Activated CD4-positive, alpha-beta T cell treated with anti-CD3 and anti-CD28 coated beads for 36 hours (primary cell): Measurements from ENCODE around the gene CRLF1. TPM values are rescaled to one million over a fixed set of nuclear protein-coding genes. Genes with fewer than 3 reads are reported as not detected.

ENCODE experiments used
- ATAC-seq: fragments of 200-7000 bp; cut with Tn5 transposase; one replicate; pipeline ENCODE4 v1.10.0; 2021; ENCODE audit warnings: mild to moderate bottlenecking, moderate library complexity
- CTCF ChIA-PET: fragments of 350-600 bp; sonication (Branson Sonifier 250); formaldehyde crosslinking; loops from one replicate; lab custom pipeline; 2021; ENCODE audit warnings: antibody characterized with exemption; lab: Charles Lee
- POLR2A ChIA-PET: fragments of 350-600 bp; sonication (Branson Sonifier 250); formaldehyde crosslinking; loops from one replicate; lab custom pipeline; 2021; ENCODE audit warnings: antibody characterized with exemption, inconsistent platforms; lab: Charles Lee
- DNase-seq: peaks from one replicate; pipeline ENCODE4 v3.0.0-alpha.2; 2020
- H3K27ac Mint-ChIP-seq: one replicate; pipeline ENCODE4 v1.8.0; 2021; ENCODE audit warnings: mixed read lengths
- H3K27me3 Mint-ChIP-seq: one replicate; pipeline ENCODE4 v1.8.0; 2021; ENCODE audit warnings: mixed read lengths
- H3K36me3 Mint-ChIP-seq: one replicate; pipeline ENCODE4 v1.8.0; 2021; ENCODE audit warnings: low read depth, mixed read lengths
- H3K4me1 Mint-ChIP-seq: one replicate; pipeline ENCODE4 v1.8.0; 2021; ENCODE audit warnings: mixed read lengths
- H3K4me3 Mint-ChIP-seq: one replicate; pipeline ENCODE4 v1.8.0; 2021; ENCODE audit warnings: mild to moderate bottlenecking, moderate library complexity, mixed read lengths
- H3K9me3 Mint-ChIP-seq: one replicate; pipeline ENCODE4 v1.8.0; 2021; ENCODE audit warnings: low read depth, mixed read lengths
- intact Hi-C, 2 experiments: fragments of 100-400 bp; cut with DNase I in 1 of 2; cut with micrococcal nuclease in 1 of 2; formaldehyde crosslinking; loops; one replicate each; pipeline versions ENCODE4 v1.14.2 to v1.15.1; 2022 to 2024; cut with DNase I, micrococcal nuclease
- total RNA-seq, 2 experiments: library from RNA; stranded (reverse); gene quantifications; one replicate each; pipeline ENCODE4 v1.2.3, GENCODE V29; 2021

Gene CRLF1
- total RNA-seq, 2 experiments from 2014 or later: not detected

DNA sequence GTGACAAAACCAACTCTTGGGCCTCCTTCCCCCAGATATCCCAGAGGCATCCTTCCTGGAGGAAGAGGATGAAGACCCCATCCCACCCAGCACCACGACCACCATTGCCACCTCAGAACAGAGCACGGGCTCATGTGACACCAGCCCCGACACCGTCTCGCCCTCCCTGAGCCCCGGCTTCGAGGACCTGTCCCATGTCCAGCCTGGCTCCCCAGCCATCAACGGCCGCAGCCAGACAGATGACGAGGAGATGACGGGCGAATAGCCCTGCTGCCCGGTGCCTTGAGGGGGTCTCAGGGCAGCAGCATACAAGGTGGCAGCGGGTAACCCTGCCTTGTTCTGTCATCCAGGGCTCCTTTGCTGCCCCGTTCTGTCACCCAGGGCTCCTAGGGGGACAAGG is 38.2 kb downstream of the CRLF1 start:
- peaks cover 57% of the 10 kb centered on the region for H3K36me3 Mint-ChIP-seq
- H3K27me3 Mint-ChIP-seq: no peaks in the 10 kb centered on the region
- DNase-seq (no peak), ATAC-seq (no peak)
- ChIA-PET CTCF (interaction anchor here (1.6 kb wide), 1 partner anchor 47 kb away, joined by 3 read pairs; no protein-coding TSS in a partner anchor), POLR2A (interaction anchor here (0.6 kb wide), 2 partner anchors 46 to 273 kb away, joined by 4 to 5 read pairs; no protein-coding TSS in a partner anchor)
- H3K4me3 Mint-ChIP-seq: no peak overlapping the region
- H3K9me3 Mint-ChIP-seq: no peaks in the 10 kb centered on the region
- H3K27ac Mint-ChIP-seq: no peak overlapping the region
- peaks cover 14% of the 10 kb centered on the region for H3K4me1 Mint-ChIP-seq
- intact Hi-C loops: no loop called here

DNA sequence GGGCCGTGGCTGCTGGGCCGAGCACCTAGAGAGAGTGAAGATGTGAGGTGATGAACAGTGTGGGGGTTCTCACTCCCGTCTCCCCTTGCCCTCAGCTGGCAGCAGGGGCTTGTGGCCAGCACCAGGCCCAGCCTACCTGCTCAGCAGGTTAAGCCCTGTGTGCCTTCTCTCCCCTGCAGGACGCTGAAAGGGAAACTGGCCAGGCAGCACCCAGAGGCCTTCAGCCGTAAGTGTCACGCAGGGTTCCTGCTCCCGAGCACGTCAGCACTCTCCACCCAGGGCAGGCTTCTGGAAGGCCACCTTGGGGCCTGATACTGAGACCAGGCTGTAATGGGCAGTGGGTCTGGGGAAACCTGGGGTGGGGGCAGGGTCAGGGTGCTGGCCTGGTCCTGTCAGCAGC is 39.6 kb downstream of the CRLF1 start:
- peaks cover 3% of the 10 kb centered on the region for H3K4me1 Mint-ChIP-seq
- DNase-seq: no peak
- no peak overlapping the region for H3K27ac Mint-ChIP-seq
- H3K4me3 Mint-ChIP-seq: no peak overlapping the region
- intact Hi-C loops: loop anchor here in 1 of 2 experiments (1.0 kb wide), 1 partner anchor 8 kb away; no protein-coding TSS in a partner anchor
- H3K27me3 Mint-ChIP-seq: no peaks in the 10 kb centered on the region
- ChIA-PET POLR2A (no interaction called here), CTCF (no interaction called here)
- ATAC-seq: no peak
- no peaks in the 10 kb centered on the region for H3K9me3 Mint-ChIP-seq
- H3K36me3 Mint-ChIP-seq: peaks cover 51% of the 10 kb centered on the region

DNA sequence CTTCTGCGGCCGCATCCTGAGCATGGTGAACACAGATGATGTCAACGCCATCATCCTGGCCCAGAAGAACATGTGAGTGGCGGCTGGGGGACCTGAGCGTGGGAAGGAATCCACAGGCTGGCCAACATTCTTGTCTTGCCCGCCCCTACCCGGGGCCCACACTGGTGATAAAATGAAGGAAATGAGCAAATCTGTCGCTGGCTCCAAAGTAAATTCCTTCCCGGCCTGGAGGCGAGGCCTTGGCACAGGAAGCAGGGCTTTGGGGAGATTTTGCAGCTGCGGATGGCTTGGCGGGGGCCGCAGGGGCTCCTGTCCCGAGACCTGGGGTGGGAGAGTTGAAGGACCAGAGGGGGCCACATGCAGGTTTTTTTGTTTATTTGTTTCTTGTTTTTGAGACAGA is 44.5 kb downstream of the CRLF1 start:
- peaks cover 33% of the 10 kb centered on the region for H3K36me3 Mint-ChIP-seq
- DNase-seq: no peak
- peaks cover 20% of the 10 kb centered on the region for H3K4me1 Mint-ChIP-seq
- POLR2A ChIA-PET: no interaction called here
- H3K4me3 Mint-ChIP-seq: no peak overlapping the region
- H3K27me3 Mint-ChIP-seq: no peaks in the 10 kb centered on the region
- no peaks in the 10 kb centered on the region for H3K9me3 Mint-ChIP-seq
- intact Hi-C loops: no loop called here
- no peak overlapping the region for H3K27ac Mint-ChIP-seq
- CTCF ChIA-PET: interaction anchor here (2.2 kb wide), 1 partner anchor 42 kb away, joined by 5 read pairs; no protein-coding TSS in a partner anchor
- ATAC-seq: no peak

DNA sequence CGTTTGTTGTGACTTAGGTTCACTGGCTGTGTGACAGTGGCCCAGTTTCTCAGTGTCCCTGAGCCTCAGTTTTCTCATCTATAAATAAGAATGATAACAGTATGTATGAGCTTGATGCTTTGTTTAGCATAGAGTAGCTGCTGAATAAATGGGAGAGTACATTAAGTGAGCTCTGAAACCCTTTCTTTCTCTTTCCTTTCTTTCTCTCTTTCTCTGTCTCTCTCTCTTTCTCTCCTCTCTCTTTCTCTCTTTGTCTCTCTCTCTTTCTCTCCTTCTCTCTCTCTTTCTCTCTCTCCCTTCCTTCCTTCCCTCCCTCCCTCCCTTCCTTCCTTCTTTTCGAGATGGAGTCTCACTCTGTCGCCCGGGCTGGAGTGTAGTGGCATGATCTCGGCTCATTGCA is 46.9 kb downstream of the CRLF1 start:
- ATAC-seq (no peak), DNase-seq (no peak)
- peak overlapping the region; percentile 92 for H3K27ac Mint-ChIP-seq
- intact Hi-C loops: loop anchor here in 1 of 2 experiments (1.0 kb wide), 1 partner anchor 8 kb away; no protein-coding TSS in a partner anchor
- H3K4me1 Mint-ChIP-seq: peaks cover 20% of the 10 kb centered on the region
- ChIA-PET CTCF (interaction anchor here (0.6 to 3.0 kb wide), 5 partner anchors 12 to 602 kb away, joined by 3 to 17 read pairs (median 3); partner anchors contain the start of genes REX1BD and UBA52), POLR2A (interaction anchor here (0.6 kb wide), 2 partner anchors 29 to 42 kb away, joined by 3 to 8 read pairs; partner anchors contain the start of gene REX1BD)
- H3K9me3 Mint-ChIP-seq: no peaks in the 10 kb centered on the region
- H3K4me3 Mint-ChIP-seq: peak overlapping the region; percentile 91
- peaks cover 26% of the 10 kb centered on the region for H3K36me3 Mint-ChIP-seq
- H3K27me3 Mint-ChIP-seq: no peaks in the 10 kb centered on the region

DNA sequence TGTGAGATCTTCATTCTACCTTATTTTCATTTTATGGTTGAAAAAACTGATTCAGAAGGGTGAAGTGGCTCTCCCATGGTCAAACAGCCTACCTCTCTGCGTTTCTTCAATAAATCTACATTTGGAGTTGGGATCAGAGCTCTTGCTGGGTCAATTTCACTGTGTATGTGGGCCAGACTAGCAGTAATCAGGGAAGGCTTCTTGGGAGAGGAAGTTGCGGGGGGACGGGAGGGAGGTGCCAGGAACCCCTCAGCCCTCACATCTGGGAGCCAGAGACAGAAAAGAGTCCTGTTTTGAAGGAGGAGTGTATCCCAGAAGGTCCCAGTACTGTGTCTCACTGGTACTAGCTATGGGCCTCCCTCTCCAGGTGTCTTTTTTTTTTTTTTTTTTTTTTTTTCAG is 48.0 kb downstream of the CRLF1 start:
- Mint-ChIP-seq H3K9me3 (no peaks in the 10 kb centered on the region), H3K4me3 (peak overlapping the region; percentile 91), H3K36me3 (peaks cover 19% of the 10 kb centered on the region), H3K27me3 (no peaks in the 10 kb centered on the region), H3K4me1 (peaks cover 20% of the 10 kb centered on the region), H3K27ac (peak overlapping the region; percentile 92)
- intact Hi-C loops: loop anchor here in 1 of 2 experiments (1.0 kb wide), 1 partner anchor 9 kb away; no protein-coding TSS in a partner anchor
- ChIA-PET POLR2A (interaction anchor here (0.6 to 2.4 kb wide), 5 partner anchors 13 to 357 kb away, joined by 3 to 23 read pairs (median 11); partner anchors contain the start of genes ELL, REX1BD and UBA52), CTCF (interaction anchor here (1.1 to 4.6 kb wide), 7 partner anchors 13 to 39 kb away, joined by 3 to 22 read pairs (median 6); partner anchors contain the start of genes REX1BD and UBA52)
- no peak for ATAC-seq
- no peak for DNase-seq

DNA sequence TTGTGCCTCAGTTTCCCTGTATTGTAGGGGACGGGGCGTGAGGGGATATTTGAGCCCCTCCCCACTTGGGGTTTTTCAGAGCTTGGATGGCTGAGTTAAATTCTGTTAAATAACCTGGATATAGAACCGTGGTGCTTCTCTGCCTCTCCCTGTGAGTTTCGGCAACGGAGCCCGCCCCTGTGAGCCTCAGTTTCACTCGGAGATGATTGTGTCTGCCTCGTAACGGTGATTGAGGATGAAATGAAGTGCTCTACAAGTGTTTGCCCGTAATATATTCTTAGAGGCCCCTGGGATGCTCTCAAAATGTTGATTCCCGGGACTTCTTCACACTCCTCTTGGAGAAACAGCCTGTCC is 48.4 kb downstream of the CRLF1 start:
- Mint-ChIP-seq H3K4me1 (peaks cover 20% of the 10 kb centered on the region), H3K27me3 (no peaks in the 10 kb centered on the region), H3K4me3 (peak overlapping the region; percentile 91), H3K27ac (peak overlapping the region; percentile 92), H3K9me3 (no peaks in the 10 kb centered on the region), H3K36me3 (peaks cover 17% of the 10 kb centered on the region)
- ChIA-PET CTCF (interaction anchor here (0.9 to 4.6 kb wide), 8 partner anchors 13 to 107 kb away, joined by 3 to 22 read pairs (median 6); partner anchors contain the start of genes REX1BD and UBA52), POLR2A (interaction anchor here (0.6 to 2.4 kb wide), 6 partner anchors 13 to 358 kb away, joined by 3 to 23 read pairs (median 8); partner anchors contain the start of genes ELL, FKBP8, REX1BD and UBA52)
- intact Hi-C loops: no loop called here
- ATAC-seq (no peak), DNase-seq (peak; percentile 32)

DNA sequence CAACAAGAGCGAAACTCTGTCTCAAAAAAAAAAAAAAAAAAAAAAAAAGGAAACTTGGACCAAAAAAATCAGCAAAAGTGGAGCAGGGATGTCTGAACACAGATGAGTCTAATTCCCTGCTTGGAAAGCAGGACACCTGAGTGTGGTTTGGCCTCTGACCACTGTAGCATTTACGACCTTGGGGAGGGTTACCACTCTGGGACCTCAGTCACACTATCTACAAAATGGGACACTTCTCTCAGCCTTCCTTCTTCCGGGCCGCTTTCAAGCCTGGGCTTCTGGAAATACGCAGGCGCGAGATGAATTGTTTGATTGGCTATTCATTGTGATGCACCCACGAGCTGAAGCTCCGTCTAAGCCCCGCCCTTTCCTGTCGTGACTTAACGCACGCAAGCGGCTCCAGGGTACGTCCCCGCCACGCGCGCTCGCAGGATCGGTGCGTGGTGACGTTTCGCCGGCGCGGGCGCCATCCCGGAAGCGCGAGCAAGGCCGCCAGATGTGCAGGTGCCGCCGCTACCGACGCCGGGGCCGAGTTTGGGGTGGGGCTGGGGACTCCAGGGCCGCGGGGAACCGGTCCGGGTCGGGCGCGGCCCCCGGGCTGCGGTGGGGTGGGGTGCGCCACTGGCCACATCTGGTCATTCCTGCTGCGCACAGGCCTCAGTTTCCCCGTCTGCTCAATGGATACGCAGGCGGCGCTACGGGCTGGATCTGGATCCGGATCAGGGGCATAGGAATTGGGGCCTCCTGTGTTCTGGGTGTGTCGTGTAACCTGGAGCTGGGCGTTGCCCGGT is 49.0 kb downstream of the CRLF1 start, which contains the start of gene KXD1:
Gene KXD1 (plus strand): TSS at position 460 of the 791 bp plus-strand sequence. CDS start 4,187 bp downstream, outside the sequence.
- H3K4me3 Mint-ChIP-seq: peak within 1 kb of the TSS; percentile 91
- no peaks in the 10 kb centered on the region for H3K9me3 Mint-ChIP-seq
- H3K27me3 Mint-ChIP-seq: no peaks in the 10 kb centered on the region
- ATAC-seq (peak; percentile 99), DNase-seq (peak; percentile 99)
- intact Hi-C loops: loop anchor here (1.0 to 2.0 kb wide), 10 partner anchors 13 to 506 kb away; partner anchors contain the start of genes ELL (in 2 of the 2), UBA52 (in 2 of the 2), ARMC6 (in 1 of the 2) and COPE (in 1 of the 2)
- POLR2A ChIA-PET: interaction anchor here (0.6 to 2.4 kb wide), 5 partner anchors 14 to 140 kb away, joined by 3 to 23 read pairs (median 11); partner anchors contain the start of genes ELL, FKBP8, REX1BD and UBA52
- CTCF ChIA-PET: interaction anchor here (0.9 to 4.6 kb wide), 8 partner anchors 13 to 107 kb away, joined by 3 to 22 read pairs (median 6); partner anchors contain the start of genes REX1BD and UBA52
- peaks cover 20% of the 10 kb centered on the region for H3K4me1 Mint-ChIP-seq
- H3K36me3 Mint-ChIP-seq: peaks cover 12% of the 10 kb centered on the region
- peak within 1 kb of the TSS; percentile 95 for H3K27ac Mint-ChIP-seq

DNA sequence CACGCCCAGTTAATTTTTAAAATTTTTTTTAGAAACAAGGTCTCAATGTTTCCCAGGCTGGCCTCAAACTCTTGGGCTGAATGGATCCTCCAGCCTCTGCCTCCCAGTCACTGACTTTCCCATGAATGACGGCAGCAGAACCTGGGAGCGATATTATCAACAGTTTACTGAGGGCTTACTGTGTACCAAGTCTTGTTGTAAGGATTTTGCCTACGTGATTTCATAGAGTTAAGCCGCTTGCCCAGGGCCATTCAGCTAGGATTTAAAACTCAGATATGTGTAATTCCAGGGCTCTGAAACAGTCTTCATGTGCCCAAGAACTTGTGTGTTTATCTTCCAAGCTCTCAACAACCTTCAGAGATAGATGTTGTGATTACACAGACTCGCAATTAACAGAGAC is 55.0 kb downstream of the CRLF1 start:
- intact Hi-C loops: no loop called here
- Mint-ChIP-seq H3K4me3 (no peak overlapping the region), H3K9me3 (no peaks in the 10 kb centered on the region), H3K27me3 (no peaks in the 10 kb centered on the region), H3K36me3 (no peaks in the 10 kb centered on the region), H3K27ac (no peak overlapping the region), H3K4me1 (no peaks in the 10 kb centered on the region)
- CTCF ChIA-PET: interaction anchor here (1.0 to 2.3 kb wide), 3 partner anchors 23 to 32 kb away, joined by 3 to 5 read pairs (median 3); no protein-coding TSS in a partner anchor
- DNase-seq: no peak
- ATAC-seq: no peak
- POLR2A ChIA-PET: no interaction called here

DNA sequence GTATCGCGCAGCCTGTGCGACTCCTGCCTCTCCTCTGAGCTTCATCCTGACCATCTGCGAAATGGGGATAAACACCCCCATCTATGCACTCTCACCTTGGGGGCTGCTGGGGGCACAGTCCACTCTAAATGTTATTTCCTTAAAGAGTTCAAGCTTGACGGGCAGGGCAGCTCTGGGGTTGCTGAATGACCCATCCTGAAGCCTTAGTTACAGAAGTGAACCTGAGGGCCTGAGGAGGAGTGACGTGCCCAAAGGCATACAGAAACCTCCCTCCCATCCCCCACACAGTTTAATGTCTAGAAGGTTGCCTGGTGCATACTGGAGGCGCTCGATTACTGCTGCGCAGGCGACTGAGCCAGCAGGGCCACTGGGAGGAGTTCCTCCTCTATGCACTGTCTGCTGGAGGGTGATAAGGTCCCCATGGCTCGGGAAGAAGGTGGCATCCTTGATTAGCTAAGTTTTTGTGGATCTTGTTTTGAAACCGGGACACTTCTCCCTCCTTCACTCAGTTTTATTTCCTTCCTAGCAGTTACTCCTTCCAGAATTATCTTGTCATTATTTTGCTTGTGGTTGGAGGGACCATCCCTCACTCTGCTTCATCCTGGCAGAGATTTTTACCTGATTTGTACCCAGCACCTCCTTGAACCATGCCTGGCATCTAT is 62.7 kb downstream of the CRLF1 start:
- H3K4me1 Mint-ChIP-seq: peaks cover 25% of the 10 kb centered on the region
- ChIA-PET POLR2A (interaction anchor here (0.6 to 1.4 kb wide), 4 partner anchors 13 to 63 kb away, joined by 3 to 6 read pairs (median 4); partner anchors contain the start of genes ELL and KXD1), CTCF (interaction anchor here (0.6 to 1.8 kb wide), 6 partner anchors 13 to 666 kb away, joined by 3 to 22 read pairs (median 4); partner anchors contain the start of genes KXD1, REX1BD and UBA52)
- peak; percentile 92 for DNase-seq
- no peaks in the 10 kb centered on the region for H3K9me3 Mint-ChIP-seq
- no peaks in the 10 kb centered on the region for H3K27me3 Mint-ChIP-seq
- peaks cover 14% of the 10 kb centered on the region for H3K36me3 Mint-ChIP-seq
- intact Hi-C loops: loop anchor here (1.0 to 5.0 kb wide), 9 partner anchors 13 to 489 kb away; partner anchors contain the start of genes ELL (in 2 of the 2), KXD1 (in 2 of the 2), UBA52 (in 2 of the 2) and ARMC6 (in 1 of the 2)
- H3K4me3 Mint-ChIP-seq: peak overlapping the region; percentile 88
- H3K27ac Mint-ChIP-seq: peak overlapping the region; percentile 98
- peak; percentile 91 for ATAC-seq
